ENCODE measurements around the gene ATXN1. TPM values are rescaled to one million over a fixed set of nuclear protein-coding genes. Genes with fewer than 3 reads are reported as not detected.

The ATXN1 gene
- total and polyA plus RNA-seq, 2 experiments from 2014 or later: 4.8 to 9.1 TPM

DNA sequence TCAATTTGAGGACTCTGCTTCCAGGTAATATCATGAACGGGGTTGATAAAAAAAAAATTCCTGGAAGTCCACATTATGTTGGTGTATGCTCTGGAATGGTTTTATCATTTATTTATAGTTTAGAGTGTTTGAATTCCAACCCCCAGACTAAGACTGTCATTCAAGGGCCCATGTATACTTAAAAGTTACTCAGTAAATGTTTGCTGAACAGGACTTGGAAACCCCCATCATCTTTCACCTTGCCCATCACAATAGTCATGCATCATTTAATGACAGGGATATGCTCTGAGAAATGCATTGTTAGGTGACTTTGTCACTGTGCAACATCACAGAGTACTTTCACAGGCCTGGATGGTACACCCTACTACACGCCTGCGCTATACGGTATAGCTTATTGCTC is 104.8 kb downstream of the ATXN1 start:
- peaks cover 6% of the 10 kb centered on the region; the same call in 1 of the 2 replicates for H3K4me1 ChIP-seq (ENCODE audit: insufficient read depth)
- no peaks in the 10 kb centered on the region for H3F3A ChIP-seq (replicated peaks; ENCODE audit: low read depth)
- no peak overlapping the region for H3K27ac ChIP-seq (ENCODE audit: low read depth)
- no peaks in the 10 kb centered on the region for H4K20me1 ChIP-seq (replicated peaks; ENCODE audit: insufficient read depth)
- no peak overlapping the region for H3K4me2 ChIP-seq
- H2AFZ ChIP-seq: no peak overlapping the region
- Mint-ChIP-seq H3K9me3 (peaks cover 2% of the 10 kb centered on the region), H3K4me1 (peaks cover 13% of the 10 kb centered on the region; the same call in 2 of the 3 replicates), H3K4me3 (no peak overlapping the region), H3K36me3 (ENCODE audit: low read depth) (peaks cover 2% of the 10 kb centered on the region; the same call in 1 of the 3 replicates), H3K27ac (no peak overlapping the region), H3K27me3 (ENCODE audit: insufficient read depth, low read depth, poor library complexity) (no peaks in the 10 kb centered on the region)
- TF ChIP-seq, protein P1, sequence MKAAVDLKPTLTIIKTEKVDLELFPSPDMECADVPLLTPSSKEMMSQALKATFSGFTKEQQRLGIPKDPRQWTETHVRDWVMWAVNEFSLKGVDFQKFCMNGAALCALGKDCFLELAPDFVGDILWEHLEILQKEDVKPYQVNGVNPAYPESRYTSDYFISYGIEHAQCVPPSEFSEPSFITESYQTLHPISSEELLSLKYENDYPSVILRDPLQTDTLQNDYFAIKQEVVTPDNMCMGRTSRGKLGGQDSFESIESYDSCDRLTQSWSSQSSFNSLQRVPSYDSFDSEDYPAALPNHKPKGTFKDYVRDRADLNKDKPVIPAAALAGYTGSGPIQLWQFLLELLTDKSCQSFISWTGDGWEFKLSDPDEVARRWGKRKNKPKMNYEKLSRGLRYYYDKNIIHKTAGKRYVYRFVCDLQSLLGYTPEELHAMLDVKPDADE (IDR thresholded peaks at IDR 0.05): no peak
- TF ChIP-seq CREB1 (CRISPR knock-in tag; IDR thresholded peaks at IDR 0.05; ENCODE audit: low read depth) (no peak), STAT1 (IDR thresholded peaks at IDR 0.05; ENCODE audit: unreplicated experiment) (no peak), ZNF331 (CRISPR knock-in tag; IDR thresholded peaks at IDR 0.05; ENCODE audit: low read depth) (no peak), NANOG (IDR thresholded peaks at IDR 0.05; ENCODE audit: borderline replicate concordance) (no peak), JUNB (IDR thresholded peaks at IDR 0.05; ENCODE audit: unreplicated experiment) (no peak), POLR2AphosphoS5 (IDR thresholded peaks at IDR 0.05; ENCODE audit: low read depth) (no peak), EZH2 (IDR thresholded peaks at IDR 0.05; ENCODE audit: low read depth, unreplicated experiment) (no peak), EZH2phosphoT487 (IDR thresholded peaks at IDR 0.05; ENCODE audit: unreplicated experiment) (no peak), ZNF114 (CRISPR knock-in tag; IDR thresholded peaks at IDR 0.05) (no peak)
- TF ChIP-seq, protein P2, sequence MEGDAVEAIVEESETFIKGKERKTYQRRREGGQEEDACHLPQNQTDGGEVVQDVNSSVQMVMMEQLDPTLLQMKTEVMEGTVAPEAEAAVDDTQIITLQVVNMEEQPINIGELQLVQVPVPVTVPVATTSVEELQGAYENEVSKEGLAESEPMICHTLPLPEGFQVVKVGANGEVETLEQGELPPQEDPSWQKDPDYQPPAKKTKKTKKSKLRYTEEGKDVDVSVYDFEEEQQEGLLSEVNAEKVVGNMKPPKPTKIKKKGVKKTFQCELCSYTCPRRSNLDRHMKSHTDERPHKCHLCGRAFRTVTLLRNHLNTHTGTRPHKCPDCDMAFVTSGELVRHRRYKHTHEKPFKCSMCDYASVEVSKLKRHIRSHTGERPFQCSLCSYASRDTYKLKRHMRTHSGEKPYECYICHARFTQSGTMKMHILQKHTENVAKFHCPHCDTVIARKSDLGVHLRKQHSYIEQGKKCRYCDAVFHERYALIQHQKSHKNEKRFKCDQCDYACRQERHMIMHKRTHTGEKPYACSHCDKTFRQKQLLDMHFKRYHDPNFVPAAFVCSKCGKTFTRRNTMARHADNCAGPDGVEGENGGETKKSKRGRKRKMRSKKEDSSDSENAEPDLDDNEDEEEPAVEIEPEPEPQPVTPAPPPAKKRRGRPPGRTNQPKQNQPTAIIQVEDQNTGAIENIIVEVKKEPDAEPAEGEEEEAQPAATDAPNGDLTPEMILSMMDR (conservative IDR thresholded peaks at IDR 0.05; ENCODE audit: low read depth in 2 of 2): no peak
- TF ChIP-seq, protein P3, sequence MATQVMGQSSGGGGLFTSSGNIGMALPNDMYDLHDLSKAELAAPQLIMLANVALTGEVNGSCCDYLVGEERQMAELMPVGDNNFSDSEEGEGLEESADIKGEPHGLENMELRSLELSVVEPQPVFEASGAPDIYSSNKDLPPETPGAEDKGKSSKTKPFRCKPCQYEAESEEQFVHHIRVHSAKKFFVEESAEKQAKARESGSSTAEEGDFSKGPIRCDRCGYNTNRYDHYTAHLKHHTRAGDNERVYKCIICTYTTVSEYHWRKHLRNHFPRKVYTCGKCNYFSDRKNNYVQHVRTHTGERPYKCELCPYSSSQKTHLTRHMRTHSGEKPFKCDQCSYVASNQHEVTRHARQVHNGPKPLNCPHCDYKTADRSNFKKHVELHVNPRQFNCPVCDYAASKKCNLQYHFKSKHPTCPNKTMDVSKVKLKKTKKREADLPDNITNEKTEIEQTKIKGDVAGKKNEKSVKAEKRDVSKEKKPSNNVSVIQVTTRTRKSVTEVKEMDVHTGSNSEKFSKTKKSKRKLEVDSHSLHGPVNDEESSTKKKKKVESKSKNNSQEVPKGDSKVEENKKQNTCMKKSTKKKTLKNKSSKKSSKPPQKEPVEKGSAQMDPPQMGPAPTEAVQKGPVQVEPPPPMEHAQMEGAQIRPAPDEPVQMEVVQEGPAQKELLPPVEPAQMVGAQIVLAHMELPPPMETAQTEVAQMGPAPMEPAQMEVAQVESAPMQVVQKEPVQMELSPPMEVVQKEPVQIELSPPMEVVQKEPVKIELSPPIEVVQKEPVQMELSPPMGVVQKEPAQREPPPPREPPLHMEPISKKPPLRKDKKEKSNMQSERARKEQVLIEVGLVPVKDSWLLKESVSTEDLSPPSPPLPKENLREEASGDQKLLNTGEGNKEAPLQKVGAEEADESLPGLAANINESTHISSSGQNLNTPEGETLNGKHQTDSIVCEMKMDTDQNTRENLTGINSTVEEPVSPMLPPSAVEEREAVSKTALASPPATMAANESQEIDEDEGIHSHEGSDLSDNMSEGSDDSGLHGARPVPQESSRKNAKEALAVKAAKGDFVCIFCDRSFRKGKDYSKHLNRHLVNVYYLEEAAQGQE (IDR thresholded peaks at IDR 0.05; ENCODE audit: unreplicated experiment): no peak
- TF ChIP-seq, protein P4, sequence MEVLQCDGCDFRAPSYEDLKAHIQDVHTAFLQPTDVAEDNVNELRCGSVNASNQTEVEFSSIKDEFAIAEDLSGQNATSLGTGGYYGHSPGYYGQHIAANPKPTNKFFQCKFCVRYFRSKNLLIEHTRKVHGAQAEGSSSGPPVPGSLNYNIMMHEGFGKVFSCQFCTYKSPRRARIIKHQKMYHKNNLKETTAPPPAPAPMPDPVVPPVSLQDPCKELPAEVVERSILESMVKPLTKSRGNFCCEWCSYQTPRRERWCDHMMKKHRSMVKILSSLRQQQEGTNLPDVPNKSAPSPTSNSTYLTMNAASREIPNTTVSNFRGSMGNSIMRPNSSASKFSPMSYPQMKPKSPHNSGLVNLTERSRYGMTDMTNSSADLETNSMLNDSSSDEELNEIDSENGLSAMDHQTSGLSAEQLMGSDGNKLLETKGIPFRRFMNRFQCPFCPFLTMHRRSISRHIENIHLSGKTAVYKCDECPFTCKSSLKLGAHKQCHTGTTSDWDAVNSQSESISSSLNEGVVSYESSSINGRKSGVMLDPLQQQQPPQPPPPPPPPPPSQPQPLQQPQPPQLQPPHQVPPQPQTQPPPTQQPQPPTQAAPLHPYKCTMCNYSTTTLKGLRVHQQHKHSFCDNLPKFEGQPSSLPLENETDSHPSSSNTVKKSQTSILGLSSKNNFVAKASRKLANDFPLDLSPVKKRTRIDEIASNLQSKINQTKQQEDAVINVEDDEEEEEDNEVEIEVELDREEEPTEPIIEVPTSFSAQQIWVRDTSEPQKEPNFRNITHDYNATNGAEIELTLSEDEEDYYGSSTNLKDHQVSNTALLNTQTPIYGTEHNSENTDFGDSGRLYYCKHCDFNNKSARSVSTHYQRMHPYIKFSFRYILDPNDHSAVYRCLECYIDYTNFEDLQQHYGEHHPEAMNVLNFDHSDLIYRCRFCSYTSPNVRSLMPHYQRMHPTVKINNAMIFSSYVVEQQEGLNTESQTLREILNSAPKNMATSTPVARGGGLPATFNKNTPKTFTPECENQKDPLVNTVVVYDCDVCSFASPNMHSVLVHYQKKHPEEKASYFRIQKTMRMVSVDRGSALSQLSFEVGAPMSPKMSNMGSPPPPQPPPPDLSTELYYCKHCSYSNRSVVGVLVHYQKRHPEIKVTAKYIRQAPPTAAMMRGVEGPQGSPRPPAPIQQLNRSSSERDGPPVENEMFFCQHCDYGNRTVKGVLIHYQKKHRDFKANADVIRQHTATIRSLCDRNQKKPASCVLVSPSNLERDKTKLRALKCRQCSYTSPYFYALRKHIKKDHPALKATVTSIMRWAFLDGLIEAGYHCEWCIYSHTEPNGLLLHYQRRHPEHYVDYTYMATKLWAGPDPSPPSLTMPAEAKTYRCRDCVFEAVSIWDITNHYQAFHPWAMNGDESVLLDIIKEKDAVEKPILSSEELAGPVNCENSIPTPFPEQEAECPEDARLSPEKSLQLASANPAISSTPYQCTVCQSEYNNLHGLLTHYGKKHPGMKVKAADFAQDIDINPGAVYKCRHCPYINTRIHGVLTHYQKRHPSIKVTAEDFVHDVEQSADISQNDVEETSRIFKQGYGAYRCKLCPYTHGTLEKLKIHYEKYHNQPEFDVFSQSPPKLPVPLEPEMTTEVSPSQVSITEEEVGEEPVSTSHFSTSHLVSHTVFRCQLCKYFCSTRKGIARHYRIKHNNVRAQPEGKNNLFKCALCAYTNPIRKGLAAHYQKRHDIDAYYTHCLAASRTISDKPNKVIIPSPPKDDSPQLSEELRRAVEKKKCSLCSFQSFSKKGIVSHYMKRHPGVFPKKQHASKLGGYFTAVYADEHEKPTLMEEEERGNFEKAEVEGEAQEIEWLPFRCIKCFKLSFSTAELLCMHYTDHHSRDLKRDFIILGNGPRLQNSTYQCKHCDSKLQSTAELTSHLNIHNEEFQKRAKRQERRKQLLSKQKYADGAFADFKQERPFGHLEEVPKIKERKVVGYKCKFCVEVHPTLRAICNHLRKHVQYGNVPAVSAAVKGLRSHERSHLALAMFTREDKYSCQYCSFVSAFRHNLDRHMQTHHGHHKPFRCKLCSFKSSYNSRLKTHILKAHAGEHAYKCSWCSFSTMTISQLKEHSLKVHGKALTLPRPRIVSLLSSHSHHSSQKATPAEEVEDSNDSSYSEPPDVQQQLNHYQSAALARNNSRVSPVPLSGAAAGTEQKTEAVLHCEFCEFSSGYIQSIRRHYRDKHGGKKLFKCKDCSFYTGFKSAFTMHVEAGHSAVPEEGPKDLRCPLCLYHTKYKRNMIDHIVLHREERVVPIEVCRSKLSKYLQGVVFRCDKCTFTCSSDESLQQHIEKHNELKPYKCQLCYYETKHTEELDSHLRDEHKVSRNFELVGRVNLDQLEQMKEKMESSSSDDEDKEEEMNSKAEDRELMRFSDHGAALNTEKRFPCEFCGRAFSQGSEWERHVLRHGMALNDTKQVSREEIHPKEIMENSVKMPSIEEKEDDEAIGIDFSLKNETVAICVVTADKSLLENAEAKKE (CRISPR knock-in tag; IDR thresholded peaks at IDR 0.05): no peak
- no peaks in the 10 kb centered on the region for H3K27me3 ChIP-seq (ENCODE audit: insufficient read depth)
- H3K9me2 ChIP-seq (ENCODE audit: insufficient read depth): no peaks in the 10 kb centered on the region
- H3K79me2 ChIP-seq (replicated peaks; ENCODE audit: insufficient read depth): no peaks in the 10 kb centered on the region
- ATAC-seq (no peak), DNase-seq (ENCODE audit: low spot score) (no peak)
- no peak overlapping the region for H3K4me3 ChIP-seq
- H3K36me3 ChIP-seq (ENCODE audit: insufficient read depth): no peaks in the 10 kb centered on the region

Data from GM23338 (cell line).